T1000 (cell line): Measurements from ENCODE around the gene TTC19.
"Not testable (repeated sequence)": the region's sequence is repeated elsewhere in the genome, so short reads cannot be mapped to it uniquely, and the experiment has no call there.

Experiments used
- DNase-seq: peaks from one replicate; lab custom pipeline; 2025; ENCODE audit warnings: mixed read lengths; lab: John Stamatoyannopoulos, UW

Gene TTC19

DNA sequence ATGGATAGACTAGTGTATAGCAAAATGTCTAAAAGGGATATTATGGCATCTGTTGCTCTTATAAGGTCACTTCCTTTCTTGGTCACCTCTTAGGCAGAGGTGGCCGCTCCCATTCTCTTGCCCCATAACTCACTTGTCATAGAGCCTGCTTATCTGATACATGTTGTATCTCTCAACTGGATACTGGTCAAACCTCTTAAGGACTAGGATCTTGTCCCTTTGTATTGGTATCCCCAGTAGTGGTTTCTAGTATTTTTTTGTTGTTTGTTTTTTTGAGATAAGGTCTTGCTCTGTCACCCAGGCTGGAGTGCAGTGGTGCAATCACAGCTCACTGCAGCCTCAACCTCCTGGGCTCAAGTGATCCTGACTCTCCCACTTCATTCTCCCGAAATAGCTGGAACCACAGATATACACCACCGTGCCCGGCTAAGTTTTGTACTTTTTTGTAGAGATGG lies 27.1 kb upstream of the TTC19 start:
- DNase-seq, result no peak

DNA sequence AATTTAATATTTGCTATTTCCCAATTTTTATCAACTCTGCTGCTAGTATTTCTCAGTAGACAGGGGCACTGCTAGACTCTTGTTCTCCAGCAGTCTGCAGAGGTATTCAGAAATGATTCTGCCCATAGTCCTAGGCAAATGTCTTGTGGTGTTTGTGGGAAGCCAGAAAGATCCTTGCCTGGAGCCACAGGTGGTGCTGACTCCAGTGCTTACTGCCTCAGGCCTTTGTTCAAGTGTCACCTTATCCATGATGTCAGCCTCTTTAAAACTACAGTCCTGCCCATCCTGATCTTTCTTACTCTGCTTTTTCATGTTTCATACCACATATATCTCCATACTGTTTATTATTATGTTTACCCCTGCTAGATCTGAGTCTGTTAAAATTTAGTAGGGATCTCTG lies 26.6 kb upstream of the TTC19 start:
- DNase-seq, result no peak

DNA sequence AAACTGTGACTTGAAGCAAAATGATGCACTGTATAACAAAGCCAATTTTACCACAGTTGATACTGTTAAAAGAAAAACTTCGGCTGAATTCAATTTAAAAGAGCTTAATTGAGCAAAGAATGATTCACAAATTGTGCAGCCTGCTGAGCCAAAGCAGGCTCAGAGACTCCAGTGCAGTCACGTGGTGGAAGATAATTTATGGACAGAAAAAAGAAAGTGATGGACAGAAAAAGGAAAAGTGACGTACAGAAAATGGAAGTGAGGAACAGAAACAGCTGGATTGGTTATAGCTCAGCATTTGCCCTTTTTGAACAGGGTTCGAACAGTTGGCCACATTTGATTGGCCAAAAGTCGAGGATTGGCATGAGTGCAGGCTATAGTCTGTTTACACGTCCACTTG lies 25.8 kb upstream of the TTC19 start:
- no peak for DNase-seq

DNA sequence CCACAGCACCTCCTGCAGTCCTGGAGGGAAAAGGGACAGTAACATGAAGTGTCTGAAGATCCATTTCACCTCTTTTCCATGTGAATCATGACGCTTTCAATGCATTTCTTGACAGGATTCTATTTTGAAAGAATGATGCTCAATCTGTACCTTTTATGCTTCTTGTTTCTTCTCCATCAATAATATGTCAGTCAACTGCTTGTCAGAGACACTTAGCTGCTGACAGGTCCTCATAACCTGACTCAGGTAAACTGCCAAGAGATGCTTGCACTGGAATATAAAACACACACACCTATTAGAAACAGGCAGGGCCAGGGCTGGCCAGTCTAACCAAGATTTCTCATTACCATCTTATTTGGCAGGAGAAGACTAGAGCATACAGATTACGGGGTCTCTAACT lies 21.7 kb upstream of the TTC19 start:
- DNase-seq, result no peak

DNA sequence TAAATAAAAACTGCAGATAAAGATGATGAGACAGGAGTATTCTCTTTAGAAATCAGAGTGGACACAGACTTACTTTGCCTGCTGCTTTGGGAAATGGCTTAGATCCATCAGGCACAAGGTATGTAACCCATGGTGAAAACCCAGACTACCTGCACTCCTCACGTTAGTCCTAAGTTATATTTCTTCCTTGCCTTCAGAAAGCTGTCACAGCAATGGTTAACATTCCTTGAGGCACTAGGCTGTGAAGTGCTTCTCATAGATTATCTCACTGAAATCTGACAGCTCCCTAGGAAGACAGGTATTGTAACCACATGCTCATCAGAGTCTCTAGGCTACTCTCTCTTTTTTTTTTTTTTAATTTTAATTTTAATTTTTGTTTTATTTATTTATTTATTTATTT lies 21.0 kb upstream of the TTC19 start:
- DNase-seq, result no peak

DNA sequence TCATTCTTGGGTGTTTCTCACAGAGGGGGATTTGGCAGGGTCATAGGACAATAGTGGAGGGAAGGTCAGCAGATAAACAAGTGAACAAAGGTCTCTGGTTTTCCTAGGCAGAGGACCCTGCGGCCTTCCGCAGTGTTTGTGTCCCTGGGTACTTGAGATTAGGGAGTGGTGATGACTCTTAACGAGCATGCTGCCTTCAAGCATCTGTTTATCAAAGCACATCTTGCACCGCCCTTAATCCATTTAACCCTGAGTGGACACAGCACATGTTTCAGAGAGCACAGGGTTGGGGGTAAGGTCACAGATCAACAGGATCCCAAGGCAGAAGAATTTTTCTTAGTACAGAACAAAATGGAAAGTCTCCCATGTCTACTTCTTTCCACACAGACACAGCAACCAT lies 20.6 kb upstream of the TTC19 start:
- DNase-seq, result not testable (repeated sequence)

DNA sequence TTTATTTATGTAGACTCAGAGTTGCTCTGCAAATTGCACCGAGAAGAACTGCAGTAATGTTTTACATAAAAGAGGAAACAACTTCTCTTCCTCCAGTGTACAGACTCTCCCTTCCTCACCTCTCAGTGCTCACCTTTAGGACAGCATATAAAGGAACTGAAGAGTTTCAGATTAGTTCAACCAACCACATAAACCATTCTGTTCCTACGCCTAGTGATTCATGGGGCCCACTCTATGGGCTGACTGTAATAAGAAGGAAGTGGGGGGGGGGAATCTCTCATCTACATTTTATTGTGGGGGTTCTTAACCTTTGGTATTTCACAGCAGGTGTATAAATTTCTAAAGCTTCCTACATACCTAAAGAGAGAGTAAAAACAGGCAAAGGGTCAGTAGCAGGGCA lies 18.4 kb upstream of the TTC19 start:
- no peak for DNase-seq

DNA sequence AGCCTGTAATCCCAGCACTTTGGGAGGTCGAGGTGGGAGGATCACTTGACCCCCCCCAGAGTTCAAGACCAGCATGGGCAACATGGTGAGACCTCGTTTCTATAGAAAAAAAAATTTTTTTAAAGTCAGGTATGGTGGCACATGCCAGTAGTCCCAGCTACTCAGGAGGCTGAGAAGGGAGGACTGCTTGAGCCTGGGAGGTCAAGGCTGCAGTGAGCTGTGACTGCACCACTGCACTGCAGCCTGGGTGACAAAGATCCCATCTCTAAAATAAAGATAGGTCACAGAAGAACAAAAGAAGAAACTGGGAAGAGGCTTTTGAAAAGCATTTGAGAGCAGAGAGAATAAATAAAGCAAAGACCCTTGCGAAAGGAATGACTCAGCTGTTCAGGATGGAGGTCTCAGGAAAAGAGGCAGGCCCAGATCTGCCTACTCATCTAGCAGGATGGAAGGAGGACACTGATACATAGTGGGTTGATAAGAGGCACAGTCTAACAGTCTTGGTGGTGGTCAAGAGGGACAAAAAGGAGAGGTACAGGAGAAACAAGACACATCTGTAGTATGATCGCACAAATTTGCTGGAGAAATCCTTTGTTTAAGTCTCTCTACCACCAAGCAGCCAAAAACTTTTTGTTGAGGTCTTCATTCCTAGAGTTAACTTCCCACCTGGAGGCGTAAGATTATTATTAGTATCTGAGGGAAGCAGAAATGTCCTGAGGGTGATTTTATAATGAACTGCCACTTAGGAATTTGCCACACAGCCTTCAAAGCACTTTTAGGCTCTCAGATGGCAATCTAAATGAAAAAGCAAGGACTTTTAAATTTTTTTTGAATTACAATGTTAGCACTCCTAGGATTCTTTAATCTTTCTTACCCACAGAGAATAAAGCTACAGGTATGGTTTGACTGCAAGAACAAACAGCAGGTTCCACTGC lies 17.7 kb upstream of the TTC19 start:
- DNase-seq, result no peak

DNA sequence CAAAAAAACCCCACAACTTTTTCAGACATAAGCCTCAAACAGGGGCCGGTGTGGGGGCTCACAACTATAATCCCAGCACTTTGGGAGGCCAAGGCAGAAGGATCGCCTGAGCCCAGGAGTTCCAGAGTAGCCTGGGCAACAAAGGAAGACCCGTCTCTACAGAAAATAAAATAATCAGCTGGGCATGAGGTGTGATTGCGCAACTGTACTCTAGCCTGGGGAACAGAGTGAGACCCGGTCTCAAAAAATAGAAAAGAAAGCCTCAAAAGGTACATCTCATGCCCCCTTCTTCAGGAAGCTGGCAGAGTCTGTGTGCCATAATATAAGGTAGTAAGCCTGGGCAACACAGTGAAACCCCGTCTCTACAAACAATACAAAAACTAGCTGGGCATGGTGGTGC lies 3.3 kb upstream of the TTC19 start:
- no peak for DNase-seq

DNA sequence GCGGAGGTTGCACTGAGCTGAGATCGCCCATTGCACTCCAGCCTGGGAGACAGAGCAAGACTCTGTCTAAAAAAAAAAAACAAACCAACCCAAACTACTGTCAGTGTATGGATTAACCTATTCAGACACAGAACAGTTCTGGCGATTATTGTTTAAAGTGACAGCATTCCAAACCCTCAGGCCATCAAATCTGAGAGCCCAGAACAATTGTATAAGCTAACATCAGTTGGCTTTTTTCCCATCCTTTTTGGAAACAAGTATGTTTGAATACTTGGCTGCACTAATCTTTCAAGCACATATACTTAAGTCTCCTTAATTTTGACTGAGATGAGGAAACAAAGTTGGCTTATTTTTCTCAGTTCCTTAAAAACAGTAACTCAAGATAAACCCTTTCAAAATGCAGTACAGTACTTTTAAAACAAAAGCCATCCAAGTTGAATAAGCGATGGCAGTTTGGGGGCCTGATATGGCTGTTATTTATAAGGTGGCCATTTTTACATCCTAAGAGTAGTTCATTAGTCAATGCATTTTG lies 1.5 kb upstream of the TTC19 start:
- DNase-seq, result no peak

DNA sequence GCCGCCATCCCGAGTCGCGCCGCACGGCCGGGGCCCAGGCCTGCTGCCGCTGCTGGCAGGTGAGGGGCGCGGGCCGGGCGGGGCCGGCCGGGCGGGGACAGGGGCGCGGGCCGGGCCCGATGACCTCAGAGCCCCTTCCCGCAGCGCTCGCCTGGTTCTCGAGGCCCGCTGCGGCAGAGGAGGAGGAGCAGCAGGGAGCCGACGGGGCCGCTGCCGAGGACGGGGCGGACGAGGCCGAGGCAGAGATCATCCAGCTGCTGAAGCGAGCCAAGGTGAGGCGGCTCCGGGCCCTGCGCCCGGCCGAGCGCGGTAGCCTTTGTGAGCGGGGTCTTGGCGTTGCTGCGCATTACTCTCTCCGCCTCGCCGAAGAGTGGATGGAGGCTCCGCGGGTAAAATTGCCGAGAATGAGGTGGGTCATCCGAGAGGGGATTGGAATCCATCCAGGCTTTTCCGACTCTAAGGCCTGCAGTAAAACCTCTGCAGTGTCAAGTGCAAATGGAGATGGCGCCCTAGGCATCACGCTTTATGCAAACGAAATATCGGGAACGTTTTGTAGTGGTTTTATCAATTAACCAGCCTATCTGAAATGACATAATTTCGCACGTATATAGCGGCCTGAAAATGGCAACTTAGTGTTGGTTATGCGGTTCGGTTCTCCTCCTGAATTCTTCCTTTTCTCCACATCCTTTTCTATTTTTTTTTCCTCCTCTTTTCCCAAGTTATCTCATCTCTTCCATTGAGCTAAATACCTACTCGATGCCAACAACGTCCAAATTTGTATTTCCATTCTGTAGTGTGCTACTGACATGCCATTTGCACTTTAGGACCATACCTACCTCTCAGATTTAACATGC lies 577 bp downstream of the TTC19 start:
- DNase-seq, result no peak

DNA sequence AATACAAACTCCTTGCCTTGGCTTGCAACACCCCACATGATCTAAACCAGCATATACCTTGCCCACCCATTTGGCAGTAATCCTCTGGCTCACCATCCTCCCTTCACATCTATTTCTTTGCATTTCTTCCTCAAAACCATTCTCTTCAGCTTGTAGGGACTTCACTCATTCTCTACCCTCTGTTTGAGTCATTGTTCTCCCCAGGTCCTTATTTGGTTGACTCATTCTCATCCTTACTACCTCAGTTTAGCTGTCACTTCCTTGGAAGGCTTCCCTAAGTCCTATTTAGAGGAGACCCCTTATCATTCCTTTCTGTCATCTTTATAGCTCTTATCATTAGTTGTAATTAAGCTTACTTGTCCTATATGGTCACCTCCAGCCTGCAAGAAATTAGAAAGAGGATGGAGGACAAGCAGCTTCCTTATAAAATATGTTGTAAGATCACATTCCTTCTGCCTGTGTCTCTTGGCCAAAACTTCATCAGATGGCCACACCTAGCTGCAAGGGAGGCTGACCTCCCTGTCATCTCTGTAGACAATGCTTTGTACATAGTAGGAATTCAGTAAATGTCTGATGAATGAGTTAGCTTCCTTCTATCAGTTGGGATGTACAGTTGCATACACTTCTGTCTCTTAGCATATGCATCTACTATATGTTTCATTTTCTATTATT lies 1.7 kb downstream of the TTC19 start:
- DNase-seq, result no peak

DNA sequence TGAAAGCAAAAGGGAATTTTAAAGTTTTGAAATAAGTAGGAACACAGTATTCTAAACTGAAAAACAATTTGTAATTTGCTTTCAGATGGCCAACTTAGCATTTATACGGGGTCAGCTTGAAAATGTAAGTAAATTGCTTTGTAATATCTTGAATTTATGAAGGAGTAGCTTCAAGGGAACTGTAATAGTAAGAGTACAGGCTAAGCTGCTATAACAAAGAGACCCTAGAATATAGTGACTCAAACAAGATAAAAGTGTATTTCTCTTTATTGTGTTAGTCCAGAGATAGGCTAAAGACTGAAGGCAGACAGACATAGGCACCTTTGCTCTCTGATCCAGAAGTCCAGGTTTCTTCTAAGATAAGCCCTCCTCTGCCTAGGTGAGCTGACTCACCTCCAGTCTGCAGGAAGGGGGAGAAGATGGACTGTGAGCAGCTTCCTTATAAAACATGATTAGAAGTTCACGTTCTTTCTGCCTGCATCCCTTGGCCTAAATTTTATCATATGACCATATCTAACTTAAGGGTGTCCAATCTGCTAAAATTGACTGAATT lies 3.2 kb downstream of the TTC19 start:
- no peak for DNase-seq

DNA sequence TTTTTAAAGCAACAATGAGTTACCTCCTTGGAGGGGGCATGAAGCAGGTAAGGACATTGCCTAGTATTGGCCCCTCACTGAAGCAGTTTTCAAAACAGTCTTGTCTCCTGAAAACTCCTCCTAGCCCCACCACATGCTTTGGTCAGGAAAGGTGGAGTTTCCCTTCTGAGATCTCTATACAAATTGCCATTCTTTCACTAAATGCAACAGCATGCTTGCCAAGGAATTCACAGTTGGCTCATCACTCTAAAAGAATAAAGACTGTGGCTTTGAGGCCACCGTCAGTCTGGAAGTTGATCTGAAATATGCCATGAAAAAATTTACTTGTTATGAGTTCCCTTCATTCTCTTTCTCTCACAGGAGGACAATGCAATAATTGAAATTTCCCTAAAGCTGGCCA lies 4.2 kb downstream of the TTC19 start:
- no peak for DNase-seq

DNA sequence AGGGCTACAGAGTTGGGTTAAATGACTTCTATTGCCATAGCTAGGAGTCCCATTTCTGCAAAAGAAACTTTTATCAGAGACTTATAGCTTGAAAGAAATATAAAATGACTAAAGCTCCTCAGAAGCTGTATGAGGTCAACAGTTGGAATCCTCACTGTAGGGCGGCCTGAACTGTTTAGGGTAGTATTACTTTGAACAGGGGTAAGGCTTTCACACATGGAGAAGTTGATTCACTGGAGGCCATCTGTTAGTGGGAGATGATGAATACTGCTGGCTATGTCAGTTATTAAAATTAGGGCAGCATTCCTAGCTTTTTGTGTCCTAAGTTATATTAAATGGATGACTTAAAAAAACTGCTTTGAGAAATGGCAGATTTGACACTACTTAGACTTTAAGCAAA lies 6.0 kb downstream of the TTC19 start:
- no peak for DNase-seq

DNA sequence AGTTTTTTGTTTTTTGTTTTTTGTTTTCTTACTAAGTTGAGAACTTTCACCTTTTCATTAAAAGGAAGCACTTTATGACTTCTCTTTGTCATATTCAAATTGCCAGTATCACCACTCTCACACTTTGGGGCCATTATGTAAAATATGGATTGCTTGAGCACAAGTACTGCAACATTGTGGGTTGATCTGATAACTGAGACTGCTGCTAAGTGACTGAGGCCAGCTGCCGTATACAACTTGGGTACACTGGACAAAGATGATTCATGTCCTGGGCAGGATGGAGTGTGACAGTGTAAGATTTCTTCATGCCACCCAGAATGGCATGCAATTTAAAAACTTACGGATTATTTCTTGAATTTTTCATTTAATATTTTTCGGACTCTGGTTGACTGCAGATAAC lies 7.8 kb downstream of the TTC19 start:
- DNase-seq, result no peak

DNA sequence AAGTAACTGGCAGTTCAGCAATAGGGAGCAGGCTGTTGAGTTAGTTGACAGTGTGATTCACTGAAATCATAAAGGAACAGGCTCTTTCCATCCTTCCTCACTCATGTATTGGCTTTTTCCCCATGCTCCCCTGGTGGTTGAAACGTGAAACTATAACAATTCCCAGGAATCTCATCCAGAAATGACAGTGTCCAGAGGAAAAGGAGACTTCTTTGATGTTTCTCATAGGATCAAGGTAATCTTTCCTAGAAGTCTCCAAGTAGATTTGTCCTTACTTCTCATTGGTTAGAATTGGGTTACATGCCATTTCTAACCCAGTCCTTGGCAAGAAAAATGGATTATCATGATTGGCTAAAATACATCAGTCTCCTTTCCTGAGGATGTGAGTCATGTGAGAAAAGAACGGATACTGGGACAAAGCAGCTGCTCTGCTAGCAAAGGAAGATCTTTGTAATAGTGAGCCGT lies 14.4 kb downstream of the TTC19 start:
- no peak for DNase-seq

DNA sequence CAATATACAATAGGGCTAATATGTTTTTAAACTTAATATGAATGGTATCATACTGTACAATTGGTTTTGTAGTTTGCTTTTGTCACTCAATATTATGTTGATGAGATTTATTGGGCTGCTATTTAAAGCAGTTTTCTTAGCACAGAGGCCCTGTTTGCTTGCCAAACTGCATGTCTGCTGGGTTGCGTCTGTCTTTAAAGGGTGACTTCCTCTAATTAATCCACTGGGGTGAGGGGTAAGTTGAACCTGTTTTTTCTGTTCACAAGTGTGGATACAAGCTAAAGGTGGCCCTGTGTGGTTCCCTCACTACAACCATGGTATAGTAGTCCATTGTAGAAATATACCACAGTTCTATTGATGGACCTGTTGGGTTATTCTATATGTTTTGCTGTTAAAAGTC lies 19.7 kb downstream of the TTC19 start:
- DNase-seq, result no peak

DNA sequence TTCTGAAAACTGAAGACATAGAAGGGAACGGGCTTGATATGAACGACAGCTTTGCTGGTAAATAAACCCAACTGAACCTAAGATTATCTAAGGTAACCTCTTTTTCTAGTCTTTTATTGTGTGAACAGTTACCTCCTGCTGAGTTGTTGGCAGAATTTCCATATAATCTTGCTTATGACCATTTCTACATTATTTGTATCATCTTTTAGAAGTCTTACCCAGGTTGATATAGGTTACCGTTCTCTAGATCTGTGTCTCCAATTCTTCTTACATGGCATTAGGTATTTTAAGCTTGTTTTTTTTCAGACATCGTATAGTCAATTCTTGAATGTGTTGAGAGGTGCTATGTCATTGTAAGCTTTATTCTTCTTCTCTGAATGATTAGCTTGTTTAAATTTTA lies 24.3 kb downstream of the TTC19 start:
- DNase-seq, result no peak

DNA sequence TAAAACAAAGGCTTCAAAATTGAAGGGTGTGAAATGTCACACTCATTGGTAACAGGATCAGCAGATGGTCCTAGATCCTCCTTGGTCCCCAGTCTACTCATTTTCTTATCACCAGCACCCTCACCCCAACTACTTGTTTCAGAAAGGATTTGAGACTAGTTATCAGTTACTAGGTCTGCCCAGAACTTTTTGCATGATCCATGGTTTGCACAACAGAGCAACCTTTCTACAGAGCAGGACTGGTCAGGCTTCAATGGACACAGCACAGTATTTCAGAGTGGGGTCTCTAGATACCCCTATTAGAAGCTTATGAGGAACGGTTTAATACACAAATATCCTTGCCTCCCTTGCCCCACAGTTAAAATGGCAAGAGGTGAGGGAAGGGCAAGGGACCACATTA lies 25.6 kb downstream of the TTC19 start:
- no peak for DNase-seq

DNA sequence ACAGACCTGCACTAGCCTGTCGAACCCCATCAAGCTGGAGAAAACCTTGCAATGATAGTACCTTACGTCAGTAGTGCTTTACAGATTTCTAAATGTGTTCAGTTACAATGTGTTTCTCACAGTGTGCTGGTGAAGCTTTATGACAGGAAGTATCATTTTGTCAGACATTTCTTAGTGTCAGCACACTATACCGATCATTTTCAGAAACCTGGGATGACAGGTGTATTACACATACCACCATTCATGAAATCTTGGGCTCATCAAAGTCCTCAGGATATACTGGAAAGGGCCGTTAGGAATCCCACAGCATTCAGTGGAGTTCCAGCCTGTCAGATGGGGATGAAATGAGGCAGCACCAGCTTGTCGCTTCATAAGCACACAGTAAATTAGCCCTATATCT lies 27.3 kb downstream of the TTC19 start:
- DNase-seq, result no peak
